DMS 273 treated with DMSO at 0.1 percent for 48 hours (cell line): Measurements from ENCODE around the gene WWOX.
"Not testable (repeated sequence)": the region's sequence is repeated elsewhere in the genome, so short reads cannot be mapped to it uniquely, and the experiment has no call there.

Experiments used
- DNase-seq: peaks from one replicate; lab custom pipeline; 2025; lab: John Stamatoyannopoulos, UW

The WWOX gene

GRCh38 chr16:78576941-78577340 is 477.5 kb downstream of the WWOX start:
- no peak for DNase-seq

DNA sequence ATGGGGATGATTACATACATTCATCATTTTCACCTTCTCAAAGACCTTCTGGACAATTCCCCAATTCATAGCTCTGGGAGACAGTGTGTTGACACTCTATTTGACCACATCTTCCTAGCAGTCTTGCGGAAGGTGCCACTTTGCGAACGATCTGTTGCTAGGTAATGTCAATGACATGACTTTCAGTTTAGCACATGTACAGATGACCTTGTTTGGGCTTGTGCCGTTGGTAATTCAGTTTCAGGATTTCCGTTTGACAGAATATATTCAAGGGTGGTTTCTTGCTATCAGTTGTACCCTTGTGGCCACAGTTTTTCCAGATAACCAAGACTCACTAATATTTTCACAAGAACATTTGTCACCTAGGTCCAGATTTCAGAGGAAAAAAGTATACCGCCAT is 478.2 kb downstream of the WWOX start:
- no peak for DNase-seq

DNA sequence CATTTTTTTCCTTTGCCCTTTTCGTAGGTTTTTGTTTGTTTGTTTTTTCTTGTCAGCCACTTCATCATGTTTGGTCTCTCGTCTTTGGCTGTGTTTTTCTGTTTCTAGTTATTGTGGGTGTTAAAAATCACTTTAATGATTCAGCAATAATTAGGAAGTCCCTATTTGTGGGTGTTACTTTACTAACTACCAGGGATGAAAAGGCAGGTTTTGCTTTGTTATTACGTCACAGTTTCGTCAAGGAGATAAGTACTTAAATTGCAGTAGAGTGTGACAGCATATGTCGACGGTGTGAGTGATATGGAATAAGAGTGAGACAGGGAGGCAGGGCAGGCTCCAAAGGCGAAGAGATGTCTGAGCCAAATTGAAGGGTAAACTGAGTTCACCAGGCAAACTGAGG is 479.6 kb downstream of the WWOX start:
- DNase-seq, result no peak

GRCh38 chr16:78583441-78583840 is 484.0 kb downstream of the WWOX start:
- DNase-seq, result no peak

DNA sequence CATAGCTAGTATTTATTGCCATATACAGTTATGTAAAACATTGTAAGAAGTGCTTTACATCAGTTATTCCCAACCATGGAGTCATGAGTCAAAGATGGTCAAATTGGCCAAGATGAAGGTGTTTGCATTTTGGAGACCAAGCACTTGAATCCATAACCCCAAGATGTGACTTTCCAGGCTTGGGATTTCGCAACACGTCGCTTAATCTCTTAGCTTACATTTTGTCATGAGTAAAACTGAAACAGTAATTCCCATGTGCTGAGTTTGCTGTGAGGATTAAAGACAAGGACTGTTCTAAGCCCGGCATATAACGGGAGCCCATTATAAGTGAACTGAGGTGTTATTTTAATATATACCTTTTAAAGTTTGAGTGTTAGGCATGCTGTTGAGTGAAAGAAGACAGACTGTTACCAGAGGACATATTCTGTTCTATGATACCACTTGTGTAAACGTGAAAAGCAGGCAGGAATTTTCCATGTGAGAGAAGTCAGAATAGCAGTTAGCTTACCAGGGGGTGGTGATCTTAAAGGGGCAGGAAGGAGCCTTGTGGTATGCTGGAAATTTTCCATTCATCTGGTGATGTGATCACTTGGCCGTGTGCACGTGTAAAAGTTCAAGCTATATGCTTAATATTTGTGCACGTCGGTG is 484.9 kb downstream of the WWOX start:
- no peak for DNase-seq

GRCh38 chr16:78584991-78585390 is 485.5 kb downstream of the WWOX start:
- no peak for DNase-seq

DNA sequence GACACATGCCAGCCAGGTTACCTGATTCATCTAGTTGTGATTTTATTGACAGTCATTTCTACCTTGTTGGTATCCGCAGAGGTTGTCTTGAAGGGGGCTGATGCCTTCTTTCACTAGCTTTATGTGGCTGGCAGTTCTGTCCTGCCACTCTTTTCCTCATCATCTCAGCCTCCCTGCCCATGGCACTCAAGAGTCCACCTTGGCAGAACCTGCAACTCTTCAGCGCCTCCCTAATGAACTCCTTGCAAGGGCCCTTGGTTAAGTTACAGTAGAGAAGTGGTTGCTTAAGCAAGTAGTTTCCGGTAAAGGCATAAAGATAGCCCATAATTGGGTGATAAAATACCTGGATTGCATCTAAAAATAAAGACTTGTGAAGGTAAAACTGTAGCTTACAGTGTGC is 489.9 kb downstream of the WWOX start:
- no peak for DNase-seq

- DNase-seq, result no peak
These were observed 492.2 kb downstream of the WWOX start for GRCh38 chr16:78591682-78592103.

- no peak for DNase-seq
These were observed 492.7 kb downstream of the WWOX start for GRCh38 chr16:78592111-78592510.

GRCh38 chr16:78593352-78593751 is 493.9 kb downstream of the WWOX start:
- no peak for DNase-seq

GRCh38 chr16:78594191-78594590 is 494.7 kb downstream of the WWOX start:
- no peak for DNase-seq

DNA sequence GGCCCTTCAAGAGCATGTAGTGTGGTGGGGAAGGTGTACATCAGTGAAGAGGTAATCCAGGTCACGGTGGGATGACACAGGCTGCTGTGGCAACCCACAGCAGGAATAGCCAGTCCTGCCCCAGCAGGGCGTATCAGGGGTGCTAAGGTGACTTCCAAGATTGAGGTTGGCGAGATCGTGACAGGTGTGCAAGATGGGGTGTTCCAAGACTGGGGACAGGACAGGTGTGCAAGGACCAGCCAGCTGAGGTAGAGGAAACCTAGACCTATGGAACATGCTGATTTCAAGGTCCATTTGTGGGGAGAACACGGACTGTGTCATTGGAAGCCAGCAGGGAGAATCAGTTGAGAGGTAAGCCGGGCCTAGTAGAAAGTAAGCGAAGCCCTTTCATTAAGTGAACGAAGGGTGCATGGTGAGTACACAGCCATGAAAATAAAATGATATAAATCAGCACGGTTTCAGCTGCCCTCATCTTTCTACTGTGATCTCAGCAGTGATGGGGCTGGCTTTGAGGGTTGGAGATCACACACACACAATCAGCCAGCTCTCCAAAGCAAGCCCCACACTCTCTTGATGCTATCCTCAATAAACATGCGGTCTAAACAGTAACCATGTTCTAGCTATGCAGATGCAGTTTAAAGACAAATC is 497.0 kb downstream of the WWOX start:
- no peak for DNase-seq

DNA sequence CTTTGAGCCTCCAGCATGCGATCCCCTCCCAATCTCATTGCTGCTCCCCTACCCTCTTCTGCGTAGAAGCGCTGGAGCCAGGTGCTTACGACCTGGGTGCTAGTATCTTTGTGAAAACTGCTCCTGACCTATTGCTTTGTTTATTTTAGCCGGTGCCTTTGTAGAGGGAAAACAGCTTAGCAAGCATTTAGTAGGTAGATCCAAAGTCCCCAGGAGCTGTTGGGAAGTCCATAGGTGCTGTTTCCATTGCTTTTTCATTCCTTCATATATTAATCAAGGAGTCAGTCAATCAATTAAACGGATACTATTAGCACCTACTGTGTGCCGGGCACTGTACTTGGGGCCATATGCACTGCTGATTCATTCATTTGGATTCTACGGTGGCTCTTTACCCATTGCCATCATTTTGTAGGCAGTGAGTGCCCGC is 497.6 kb downstream of the WWOX start:
- DNase-seq, result no peak

GRCh38 chr16:78597809-78598570 is 498.5 kb downstream of the WWOX start:
- no peak for DNase-seq

DNA sequence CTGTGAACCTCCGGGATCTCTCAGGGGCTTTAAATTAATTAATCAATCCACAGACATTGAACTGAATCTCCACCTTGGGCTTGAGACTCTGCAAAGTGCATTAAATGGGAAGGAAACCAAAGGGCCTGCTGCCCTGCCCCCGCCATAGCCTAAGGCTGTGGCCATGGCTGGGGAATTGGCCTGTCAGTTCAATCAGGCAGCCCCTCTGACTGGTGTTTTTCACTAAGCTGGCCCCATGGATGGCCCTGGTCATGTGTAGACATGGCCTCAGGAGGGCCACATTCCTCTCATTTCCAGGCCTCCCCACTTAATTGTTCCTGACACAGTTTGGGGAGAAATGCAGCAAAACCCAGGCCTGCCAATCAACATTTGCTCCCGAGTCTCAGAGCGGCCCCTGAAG is 499.8 kb downstream of the WWOX start:
- no peak for DNase-seq

- not testable (repeated sequence) for DNase-seq
These were observed 505.1 kb downstream of the WWOX start for GRCh38 chr16:78604423-78605062.

- DNase-seq, result peak; percentile 0
These were observed 506.2 kb downstream of the WWOX start for GRCh38 chr16:78605548-78606101.

GRCh38 chr16:78606545-78606944 is 507.1 kb downstream of the WWOX start:
- DNase-seq, result no peak

- DNase-seq, result no peak
These were observed 507.6 kb downstream of the WWOX start for GRCh38 chr16:78607022-78607421.

DNA sequence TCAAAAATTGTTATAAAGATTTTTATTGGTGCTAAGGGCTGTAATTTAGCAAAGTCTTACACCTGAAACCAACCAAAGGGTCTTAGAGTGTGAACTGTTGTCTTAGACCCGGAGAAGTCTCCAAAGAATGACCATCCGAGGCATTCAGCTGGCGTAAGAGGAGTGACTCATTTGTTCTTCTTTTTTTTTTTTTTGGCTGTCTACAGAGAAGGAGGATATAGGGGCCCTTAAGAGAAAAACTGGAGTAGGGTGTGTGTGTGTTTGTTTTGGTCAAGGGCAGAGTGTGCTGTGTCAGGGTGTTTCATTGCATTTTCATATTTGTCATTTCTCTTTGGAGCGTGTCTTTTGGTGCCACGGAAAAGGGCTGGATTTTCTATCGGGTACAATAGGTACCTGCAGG is 508.0 kb downstream of the WWOX start:
- no peak for DNase-seq

DNA sequence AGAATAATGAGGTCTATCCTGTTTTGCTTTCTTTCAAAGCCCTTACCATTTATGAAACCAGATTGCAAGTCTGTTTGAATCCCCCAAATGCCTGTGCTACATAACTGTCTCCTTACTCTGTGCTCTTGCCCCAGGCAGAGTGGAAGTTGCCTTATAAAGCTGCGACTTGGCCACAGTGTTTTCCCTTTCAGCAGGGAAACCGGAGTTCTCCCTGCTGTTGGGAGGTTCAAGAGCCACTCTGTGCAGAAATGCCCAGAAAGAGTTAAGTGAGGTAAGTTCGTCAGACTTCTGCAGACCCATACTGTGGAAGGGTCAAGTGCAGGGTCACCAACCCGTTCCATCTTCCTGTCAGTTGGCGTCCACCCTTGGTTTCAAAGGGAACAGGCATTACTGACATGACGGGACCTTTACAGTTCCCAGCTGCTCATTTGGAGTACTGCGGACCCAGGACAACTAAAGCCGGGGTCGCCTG is 508.9 kb downstream of the WWOX start:
- no peak for DNase-seq
